RWPE2 (cell line): ENCODE results near the gene SHD.

Experiments used
- ATAC-seq: fragments of 200-7000 bp; cut with Tn5 transposase; 3 replicates; pipeline ENCODE4 v1.9.1; 2021; ENCODE audit warnings: low read depth
- DNase-seq: peaks from one replicate; pipeline ENCODE4 v3.0.0-alpha.2; 2020; ENCODE audit warnings: low spot score
- H3K27ac ChIP-seq: fragments of 450-650 bp; 2 replicates; pipeline ENCODE4 v1.5.1; 2017; ENCODE audit warnings: mild to moderate bottlenecking; ENCODE audit not compliant: poor library complexity, severe bottlenecking
- H3K27me3 ChIP-seq: fragments of 250-450 bp; sonication (Bioruptor Pico); 2 replicates; pipeline ENCODE4 v1.5.1; 2021; ENCODE audit warnings: mild to moderate bottlenecking, moderate library complexity; ENCODE audit not compliant: insufficient read depth, poor library complexity, severe bottlenecking
- H3K36me3 ChIP-seq: fragments of 250-450 bp; sonication (Bioruptor Pico); 2 replicates; pipeline ENCODE4 v1.5.1; 2020; ENCODE audit warnings: low read depth, mild to moderate bottlenecking, moderate library complexity
- H3K4me1 ChIP-seq: fragments of 250-450 bp; sonication (Bioruptor Pico); 2 replicates; pipeline ENCODE4 v1.5.1; 2021; ENCODE audit warnings: mild to moderate bottlenecking, moderate library complexity; ENCODE audit not compliant: insufficient read depth, poor library complexity, severe bottlenecking
- H3K4me3 ChIP-seq: fragments of 250-450 bp; sonication (Bioruptor Pico); 2 replicates; pipeline ENCODE4 v1.5.1; 2021; ENCODE audit warnings: mild to moderate bottlenecking, moderate library complexity; ENCODE audit not compliant: severe bottlenecking
- H3K9me3 ChIP-seq: fragments of 250-450 bp; sonication (Bioruptor Pico); 2 replicates; pipeline ENCODE4 v1.5.1; 2021; ENCODE audit warnings: mild to moderate bottlenecking, moderate library complexity; ENCODE audit not compliant: severe bottlenecking
- TF ChIP-seq, protein P1 (sequence below): fragments of 450-650 bp; IDR thresholded peaks from one replicate; pipeline ENCODE4 v1.5.1; 2017; ENCODE audit warnings: mild to moderate bottlenecking, moderate library complexity; ENCODE audit not compliant: poor library complexity, severe bottlenecking

SHD gene

DNA sequence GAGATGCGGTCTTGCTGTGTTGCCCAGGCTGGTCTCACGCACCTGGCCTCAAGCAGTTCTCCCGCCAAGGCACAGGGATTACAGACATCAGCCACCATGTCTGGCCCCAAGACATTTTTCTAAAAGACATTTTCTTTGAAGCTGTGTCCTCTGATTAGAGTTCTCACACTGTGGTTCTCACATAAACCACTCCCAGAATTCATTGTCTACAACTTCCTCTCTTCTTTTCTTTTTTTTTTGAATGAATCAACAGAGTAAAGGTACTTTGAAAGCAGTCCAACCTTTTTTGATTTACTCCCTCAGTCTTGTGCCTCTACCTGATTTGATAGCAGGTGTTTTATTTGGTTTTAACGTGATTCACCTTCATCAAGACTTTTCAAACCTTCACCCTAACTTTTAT, 14.3 kb upstream of the SHD start:
- peaks cover 30% of the 10 kb centered on the region for H3K36me3 ChIP-seq
- H3K4me1 ChIP-seq, result no peaks in the 10 kb centered on the region
- TF ChIP-seq, protein P1, sequence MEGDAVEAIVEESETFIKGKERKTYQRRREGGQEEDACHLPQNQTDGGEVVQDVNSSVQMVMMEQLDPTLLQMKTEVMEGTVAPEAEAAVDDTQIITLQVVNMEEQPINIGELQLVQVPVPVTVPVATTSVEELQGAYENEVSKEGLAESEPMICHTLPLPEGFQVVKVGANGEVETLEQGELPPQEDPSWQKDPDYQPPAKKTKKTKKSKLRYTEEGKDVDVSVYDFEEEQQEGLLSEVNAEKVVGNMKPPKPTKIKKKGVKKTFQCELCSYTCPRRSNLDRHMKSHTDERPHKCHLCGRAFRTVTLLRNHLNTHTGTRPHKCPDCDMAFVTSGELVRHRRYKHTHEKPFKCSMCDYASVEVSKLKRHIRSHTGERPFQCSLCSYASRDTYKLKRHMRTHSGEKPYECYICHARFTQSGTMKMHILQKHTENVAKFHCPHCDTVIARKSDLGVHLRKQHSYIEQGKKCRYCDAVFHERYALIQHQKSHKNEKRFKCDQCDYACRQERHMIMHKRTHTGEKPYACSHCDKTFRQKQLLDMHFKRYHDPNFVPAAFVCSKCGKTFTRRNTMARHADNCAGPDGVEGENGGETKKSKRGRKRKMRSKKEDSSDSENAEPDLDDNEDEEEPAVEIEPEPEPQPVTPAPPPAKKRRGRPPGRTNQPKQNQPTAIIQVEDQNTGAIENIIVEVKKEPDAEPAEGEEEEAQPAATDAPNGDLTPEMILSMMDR, result no peak
- no peaks in the 10 kb centered on the region for H3K27me3 ChIP-seq
- H3K27ac ChIP-seq, result no peak overlapping the region
- DNase-seq, result no peak
- no peak for ATAC-seq
- no peak overlapping the region for H3K4me3 ChIP-seq
- no peaks in the 10 kb centered on the region for H3K9me3 ChIP-seq

DNA sequence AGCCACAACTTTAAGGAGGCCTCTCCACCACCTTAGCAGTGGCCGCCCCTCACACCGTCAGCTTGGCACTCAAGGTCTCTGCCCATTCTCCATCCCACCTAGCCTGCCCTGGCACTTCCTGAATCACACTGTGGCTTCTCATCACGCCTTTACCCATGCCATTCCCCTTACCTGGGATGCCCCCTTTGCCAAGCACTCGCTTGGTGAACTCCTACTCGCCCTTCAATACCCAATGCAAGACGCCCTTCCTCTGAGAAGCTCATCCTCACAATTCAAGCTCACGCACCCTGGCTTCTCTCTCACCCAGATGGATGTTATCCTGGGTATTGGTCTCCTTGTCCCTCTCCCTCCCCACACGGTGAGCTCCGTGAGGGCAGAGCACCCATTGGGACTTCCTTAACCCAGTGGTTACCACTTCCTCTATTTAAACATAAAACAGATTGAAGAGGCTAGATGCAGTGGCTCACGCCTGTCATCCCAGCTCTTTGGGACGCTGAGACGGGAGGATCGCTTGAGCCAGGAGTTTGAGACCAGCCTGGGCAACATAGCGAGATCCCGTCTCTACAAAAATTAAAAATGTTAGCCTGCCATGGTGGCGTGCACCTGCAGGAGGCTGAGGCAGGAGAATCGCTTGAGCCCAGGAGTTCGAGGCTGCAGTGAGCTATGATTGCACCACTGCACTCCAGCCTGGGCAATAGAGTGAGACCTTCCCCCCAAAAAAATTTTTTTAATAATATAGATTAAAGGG, 12.6 kb upstream of the SHD start:
- no peaks in the 10 kb centered on the region for H3K4me1 ChIP-seq
- no peak for DNase-seq
- H3K4me3 ChIP-seq, result no peak overlapping the region
- TF ChIP-seq, protein P1, result no peak
- peaks cover 24% of the 10 kb centered on the region for H3K36me3 ChIP-seq
- ATAC-seq, result no peak
- H3K27ac ChIP-seq, result no peak overlapping the region
- H3K27me3 ChIP-seq, result no peaks in the 10 kb centered on the region
- H3K9me3 ChIP-seq, result no peaks in the 10 kb centered on the region

DNA sequence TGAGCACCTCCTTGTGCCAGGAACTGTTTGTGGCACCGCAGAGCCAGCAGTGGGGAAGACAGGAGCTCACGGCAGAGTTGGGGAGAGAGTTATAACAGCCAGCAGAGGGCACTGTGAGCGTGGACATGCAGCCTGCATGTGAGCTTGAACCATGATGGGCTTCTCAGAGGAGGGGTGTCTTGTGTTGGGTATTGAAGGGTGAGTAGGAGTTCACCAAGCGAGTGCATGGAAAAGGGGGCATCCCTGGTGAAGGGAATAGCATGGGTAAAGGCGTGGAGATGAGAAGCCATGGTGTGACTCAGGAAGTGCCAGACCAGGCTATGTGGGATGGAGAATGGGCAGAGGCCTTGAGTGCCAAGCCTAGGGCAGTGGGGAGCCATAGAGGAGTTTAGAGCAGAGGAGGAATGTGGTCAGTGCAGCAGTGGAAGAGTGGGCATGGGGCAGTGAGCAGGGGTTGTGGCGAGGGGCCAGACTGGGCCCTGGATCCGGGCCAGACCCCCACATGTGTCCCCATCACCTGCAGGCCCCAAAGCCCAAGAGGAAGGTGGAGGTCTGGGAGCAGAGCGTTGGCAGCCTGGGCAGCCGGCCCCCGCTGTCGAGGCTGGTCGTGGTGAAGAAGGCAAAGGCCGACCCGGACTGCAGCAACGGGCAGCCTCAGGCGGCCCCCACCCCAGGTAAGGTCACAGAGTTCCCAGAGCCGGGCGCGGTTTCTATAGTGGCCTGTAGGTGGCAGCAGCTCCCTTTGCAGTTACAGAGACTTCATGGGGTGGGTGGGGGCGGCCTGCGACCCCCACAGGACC, 11.8 kb upstream of the SHD start:
- DNase-seq (no peak), ATAC-seq (peak; percentile 52; the same call in 2 of the 3 replicates)
- TF ChIP-seq, protein P1, result peak; percentile 75
- H3K36me3 ChIP-seq, result peaks cover 24% of the 10 kb centered on the region
- H3K4me3 ChIP-seq, result no peak overlapping the region
- H3K27ac ChIP-seq, result no peak overlapping the region
- H3K27me3 ChIP-seq, result no peaks in the 10 kb centered on the region
- no peaks in the 10 kb centered on the region for H3K9me3 ChIP-seq
- no peaks in the 10 kb centered on the region for H3K4me1 ChIP-seq

DNA sequence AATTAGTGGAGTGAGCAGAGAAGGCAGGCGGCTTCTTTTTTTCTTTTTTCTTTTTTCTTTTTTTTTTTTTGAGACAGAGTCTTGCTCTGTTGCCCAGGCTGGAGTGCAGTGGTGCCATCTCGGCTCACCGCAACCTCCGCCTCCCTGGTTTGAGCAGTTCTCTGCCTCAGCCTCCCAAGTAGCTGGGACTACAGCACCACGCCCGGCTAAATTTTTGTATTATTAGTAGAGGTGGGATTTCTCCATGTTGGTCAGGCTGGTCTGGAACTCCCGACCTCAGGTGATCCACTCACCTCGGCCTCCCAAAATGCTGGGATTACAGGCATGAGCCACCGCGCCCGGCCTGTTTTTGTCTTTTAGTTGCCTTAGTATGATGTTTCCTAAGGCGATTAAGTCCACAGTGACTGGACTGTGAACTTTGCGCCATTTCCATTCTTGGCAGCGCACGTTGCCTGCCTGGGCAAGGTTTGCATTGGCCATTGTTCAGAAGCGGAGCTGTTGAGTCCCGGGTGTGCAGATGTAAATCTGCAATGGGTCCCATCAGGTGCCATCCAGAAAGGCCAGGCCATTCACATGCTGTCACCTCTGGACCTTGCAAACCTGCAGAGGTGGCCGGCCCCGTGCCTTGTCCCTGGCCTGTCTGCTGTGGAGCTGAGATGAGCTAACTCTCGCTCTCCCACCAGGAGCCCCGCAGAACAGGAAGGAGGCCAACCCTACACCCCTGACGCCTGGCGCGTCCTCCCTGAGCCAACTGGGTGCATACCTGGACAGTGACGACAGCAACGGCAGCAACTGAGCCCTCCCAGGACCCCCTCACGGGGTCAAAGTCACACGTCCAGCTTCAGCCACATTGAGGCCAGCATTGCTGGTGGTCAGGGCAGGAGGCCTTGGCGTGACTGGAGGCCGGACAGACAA, 10.9 kb upstream of the SHD start:
- H3K27ac ChIP-seq, result no peak overlapping the region
- no peaks in the 10 kb centered on the region for H3K9me3 ChIP-seq
- H3K4me1 ChIP-seq, result no peaks in the 10 kb centered on the region
- ATAC-seq (no peak), DNase-seq (no peak)
- TF ChIP-seq, protein P1, result peak; percentile 25
- H3K27me3 ChIP-seq, result no peaks in the 10 kb centered on the region
- H3K4me3 ChIP-seq, result no peak overlapping the region
- H3K36me3 ChIP-seq, result peaks cover 24% of the 10 kb centered on the region
